Measurements from ENCODE around the gene JCAD.

The JCAD gene

GRCh38 chr10:30045961-30046360 lies 13.4 kb downstream of the JCAD start:
- DNase-seq (ENCODE audit: low read depth): no peak

DNA sequence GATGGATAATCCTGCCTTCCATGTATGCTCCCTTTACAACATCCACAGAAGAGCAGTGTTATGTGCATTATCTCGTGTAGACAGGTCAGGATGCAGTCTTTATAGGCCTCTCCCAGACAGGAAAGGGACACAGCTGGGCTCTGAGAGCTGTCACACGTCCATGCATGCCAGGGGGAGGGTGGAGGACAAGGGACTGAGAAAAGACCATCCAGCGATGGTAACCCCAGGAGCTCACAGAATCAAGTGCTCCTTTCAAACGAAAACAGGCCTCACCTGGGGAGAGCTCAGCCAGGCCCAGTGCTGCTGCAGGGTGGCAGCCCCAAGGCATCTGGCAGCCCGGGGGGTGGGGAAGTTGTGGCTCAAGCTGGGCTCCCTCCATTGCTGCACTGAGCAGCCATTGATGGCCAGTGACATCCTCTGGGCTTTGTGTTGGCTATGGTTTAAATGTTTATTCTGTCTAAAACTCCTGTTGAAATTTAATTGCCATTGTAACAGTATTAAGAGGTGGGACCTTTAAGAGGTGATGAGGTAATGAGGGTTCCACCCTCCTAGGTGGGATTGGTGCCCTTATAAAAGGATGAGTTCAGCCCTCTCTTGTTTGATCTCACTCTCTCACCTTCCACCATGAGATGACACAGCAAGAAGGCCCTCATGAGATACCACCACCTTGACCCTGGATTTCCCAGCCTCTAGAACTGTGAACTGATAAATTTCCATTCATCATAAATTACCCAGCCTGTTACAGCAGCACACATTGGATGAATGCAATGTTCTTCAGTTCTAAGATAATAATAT lies 15.7 kb downstream of the JCAD start:
- no peak for DNase-seq (ENCODE audit: low read depth)

- no peak for DNase-seq (ENCODE audit: low read depth)
These were observed 16.6 kb downstream of the JCAD start for GRCh38 chr10:30042820-30043219.

GRCh38 chr10:30041196-30042105 lies 17.9 kb downstream of the JCAD start:
- no peak for DNase-seq (ENCODE audit: low read depth)

DNA sequence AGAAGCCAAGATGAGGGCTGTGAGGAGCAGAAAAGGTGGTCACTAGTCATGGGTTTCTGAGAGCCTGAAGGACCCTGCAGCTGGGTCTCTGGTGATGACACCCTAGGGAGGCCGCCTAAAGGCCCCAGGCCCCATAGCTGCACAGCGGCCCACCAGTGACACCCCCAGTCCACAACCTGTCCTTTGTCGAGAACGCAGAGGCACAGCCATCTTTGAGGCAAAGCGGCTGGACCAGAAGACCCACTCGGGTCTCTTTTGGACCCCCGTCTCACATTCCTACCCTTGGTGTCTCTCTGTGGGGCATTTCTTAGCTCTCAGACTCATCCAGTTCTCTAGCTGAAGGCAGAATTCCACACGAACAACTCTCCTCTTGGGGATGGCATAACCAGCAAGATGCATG lies 18.8 kb downstream of the JCAD start:
- no peak for DNase-seq (ENCODE audit: low read depth)

DNA sequence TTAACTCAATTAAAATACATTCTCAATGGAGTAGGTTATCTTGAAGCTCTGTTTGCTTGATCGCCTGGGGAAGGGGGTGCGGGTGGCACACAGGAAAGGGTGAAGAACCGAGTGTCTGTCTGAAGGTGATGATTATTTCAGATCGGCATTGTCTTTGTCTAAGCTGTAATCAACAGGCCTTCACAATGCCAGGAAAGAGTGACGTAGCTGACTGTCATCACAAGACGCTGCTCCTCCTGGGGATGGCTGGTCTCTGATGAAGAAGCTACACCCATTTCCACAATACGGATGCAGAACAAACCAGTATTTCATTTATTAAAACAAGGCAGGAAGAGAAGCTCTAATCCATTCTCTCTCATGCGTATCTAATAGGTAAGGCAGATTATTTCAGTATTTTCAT lies 19.4 kb downstream of the JCAD start:
- no peak for DNase-seq (ENCODE audit: low read depth)

- no peak for DNase-seq (ENCODE audit: low read depth)
These were observed 19.8 kb downstream of the JCAD start for GRCh38 chr10:30039567-30039966.

DNA sequence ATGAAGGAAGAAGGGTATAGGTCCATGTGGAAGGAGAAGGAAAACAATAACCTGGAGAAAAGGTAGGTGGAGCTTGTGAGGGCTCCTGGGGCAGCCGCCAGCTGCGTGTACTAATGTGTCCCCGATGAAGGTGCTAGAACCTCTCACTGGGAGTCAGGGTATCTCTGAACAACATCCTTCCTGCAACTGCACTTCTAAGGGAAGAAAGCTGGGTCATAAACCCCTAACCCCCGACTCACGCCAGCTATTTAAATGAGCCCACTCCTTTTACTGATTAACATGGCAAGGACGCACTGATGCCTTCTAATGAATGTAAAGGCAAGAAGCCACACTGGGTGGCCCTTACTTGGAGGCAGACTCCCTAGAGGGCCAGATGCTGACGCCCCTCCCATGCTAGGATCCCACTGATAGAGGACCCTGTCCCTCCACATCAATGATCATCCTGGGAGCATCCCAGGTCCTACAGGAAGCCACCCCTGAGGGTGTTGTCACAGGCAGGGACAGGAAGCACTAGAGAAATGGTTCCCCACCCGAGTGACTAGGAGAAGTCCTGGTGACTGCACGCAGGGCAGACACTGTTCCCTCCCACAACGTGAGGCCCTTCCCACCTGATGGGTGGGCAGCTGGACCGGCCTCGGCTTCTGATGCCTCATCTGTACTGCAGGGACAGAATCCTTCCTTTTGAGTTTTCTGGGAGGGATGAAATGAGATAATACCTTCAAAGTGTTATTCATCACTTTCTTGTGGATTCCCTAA lies 20.4 kb downstream of the JCAD start:
- DNase-seq (ENCODE audit: low read depth): no peak

- DNase-seq (ENCODE audit: low read depth): no peak
These were observed 21.6 kb downstream of the JCAD start for GRCh38 chr10:30037620-30038336.

- no peak for DNase-seq (ENCODE audit: low read depth)
These were observed 22.6 kb downstream of the JCAD start for GRCh38 chr10:30036811-30037210.

- no peak for DNase-seq (ENCODE audit: low read depth)
These were observed 23.0 kb downstream of the JCAD start for GRCh38 chr10:30036341-30036740.

DNA sequence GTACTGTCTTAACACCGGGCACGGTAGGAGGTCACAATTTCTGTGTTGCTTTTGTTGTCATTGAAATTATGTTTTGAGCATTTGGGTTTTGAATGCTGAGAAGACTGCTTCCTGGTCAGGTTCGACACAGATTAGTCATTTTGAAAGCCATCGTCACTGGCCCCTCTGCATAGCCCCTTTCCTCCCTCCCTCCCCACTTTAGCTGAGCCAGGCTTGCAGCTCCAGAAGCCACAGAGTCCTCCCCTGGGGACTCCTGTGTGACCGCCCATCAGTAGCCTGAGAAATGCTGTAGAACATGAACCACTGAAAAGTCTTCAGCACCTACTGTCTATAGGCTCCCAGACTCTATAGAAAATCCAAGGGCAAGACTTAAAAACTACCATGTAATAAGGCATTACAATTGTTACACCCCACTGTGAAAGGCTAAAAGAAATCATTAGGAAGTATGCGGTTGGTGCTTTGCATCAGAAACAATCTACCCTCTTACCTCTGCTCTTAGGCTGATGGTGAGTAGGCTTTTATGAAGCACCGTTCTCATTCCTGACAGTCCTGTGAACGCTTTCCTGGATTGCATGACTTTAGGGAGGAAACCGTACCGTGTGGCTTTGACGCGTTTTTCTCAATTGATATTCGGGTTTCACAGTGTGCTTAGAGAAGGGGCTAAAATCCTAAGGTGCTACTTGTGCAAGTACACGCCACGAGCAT lies 24.8 kb downstream of the JCAD start:
- no peak for DNase-seq (ENCODE audit: low read depth)

DNA sequence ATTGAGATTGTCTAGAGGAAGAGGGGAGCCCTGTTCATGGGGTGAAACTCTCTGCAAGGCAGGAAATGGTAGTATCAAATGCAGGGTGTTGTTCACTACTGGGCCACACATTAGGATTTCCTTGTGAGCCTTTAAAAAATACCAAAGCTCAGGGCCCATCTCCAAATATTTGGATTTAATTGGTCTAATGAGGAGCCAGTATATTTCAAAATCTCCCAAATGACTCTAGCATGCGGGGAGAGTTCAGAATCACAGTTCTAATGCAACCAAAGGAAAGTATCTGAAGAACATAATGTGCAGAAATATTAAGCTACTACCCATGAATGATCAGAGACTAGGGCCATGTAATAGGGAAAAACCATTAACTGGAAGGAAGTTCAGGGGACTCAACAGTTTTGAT lies 27.3 kb downstream of the JCAD start:
- no peak for DNase-seq (ENCODE audit: low read depth)

- DNase-seq (ENCODE audit: low read depth): no peak
These were observed 29.5 kb downstream of the JCAD start for GRCh38 chr10:30029872-30030256.

GRCh38 chr10:30029164-30029871 lies 30.1 kb downstream of the JCAD start:
- no peak for DNase-seq (ENCODE audit: low read depth)

- DNase-seq (ENCODE audit: low read depth): no peak
These were observed 30.7 kb downstream of the JCAD start for GRCh38 chr10:30028738-30029030.

DNA sequence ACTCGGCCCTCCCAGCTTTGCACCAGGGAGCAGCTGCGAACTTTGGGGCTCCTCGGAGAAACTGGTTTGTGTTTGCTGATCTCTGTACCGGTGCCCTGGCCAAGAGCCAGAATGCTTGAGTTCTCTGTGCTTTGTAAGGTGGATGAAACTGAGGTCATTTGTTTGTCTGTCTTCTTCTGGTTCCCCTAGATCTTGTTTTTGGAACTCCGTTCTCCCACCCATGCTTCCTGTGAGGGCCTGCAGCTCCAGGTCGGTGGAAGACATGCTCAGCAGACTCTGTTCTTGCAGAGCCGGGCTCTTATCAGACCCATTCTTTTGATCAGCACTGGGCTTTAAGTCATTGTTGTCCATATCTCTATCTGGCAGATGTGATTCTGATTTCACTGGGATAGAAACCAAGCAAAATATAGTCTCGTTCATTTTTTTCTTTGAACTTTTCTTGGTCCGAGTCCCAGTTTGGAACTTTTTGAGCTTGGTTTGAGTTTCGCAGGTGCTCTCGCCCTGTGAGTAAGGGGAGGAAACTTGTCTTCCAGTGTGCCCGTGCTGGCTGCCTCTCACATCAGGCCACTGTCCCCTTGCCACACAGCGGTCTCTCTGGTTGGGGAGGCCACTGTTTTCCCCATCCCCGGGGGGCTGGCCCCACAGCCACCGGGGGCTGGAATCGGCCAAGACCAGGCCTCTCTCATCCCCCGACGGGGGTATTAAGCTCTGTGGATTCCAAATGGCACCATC lies 31.2 kb downstream of the JCAD start:
- no peak for DNase-seq (ENCODE audit: low read depth)

- no peak for DNase-seq (ENCODE audit: low read depth)
These were observed 32.1 kb downstream of the JCAD start for GRCh38 chr10:30027057-30028005.

DNA sequence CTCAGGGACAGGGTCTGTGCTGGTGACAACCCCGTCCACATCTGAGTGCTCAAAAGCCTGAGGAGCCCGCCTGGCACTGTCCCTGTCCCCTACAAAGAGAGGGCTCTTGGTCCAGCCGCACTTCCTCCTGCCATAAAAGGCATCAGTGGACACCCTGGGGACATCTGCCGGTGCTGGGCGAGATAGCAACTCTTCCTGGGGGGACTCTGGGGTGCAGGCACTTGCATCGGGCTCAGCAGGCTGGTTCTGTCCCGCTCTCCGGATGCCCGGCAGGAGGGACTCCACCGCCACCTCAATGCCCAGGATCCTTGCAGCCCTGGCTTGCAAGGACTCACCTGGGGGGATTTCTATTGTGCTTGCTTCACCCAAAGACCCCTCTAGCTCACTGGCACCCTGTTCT lies 32.8 kb downstream of the JCAD start:
- DNase-seq (ENCODE audit: low read depth): no peak

All from ELR (cell line).